ENCODE data around the gene CEP70. TPM values are rescaled to one million over a fixed set of nuclear protein-coding genes. Genes with fewer than 3 reads are reported as not detected.
"Not testable (repeated sequence)": the region's sequence is repeated elsewhere in the genome, so short reads cannot be mapped to it uniquely, and the experiment has no call there.

CEP70 gene
- 10 to 100 TPM; 34.0 to 48.1 (median 39.4) TPM for polyA plus RNA-seq (ENCODE audit: insufficient read length in 4 of 4)

- peak; percentile 87 to 91 (median 88) for DNase-seq (ENCODE audit: low read depth in 4 of 4, low spot score in 2 of 4)
Observed at GRCh38 chr3:138594150-138594934, at the start of gene CEP70. Gene CEP70 (minus strand): TSS chr3:138594260. CDS start chr3:138572927, 21,333 bp downstream.

GRCh38 chr3:138642927-138643253, 48.8 kb upstream of the CEP70 start:
- no peak for DNase-seq (ENCODE audit: low read depth in 4 of 4, low spot score in 2 of 4)

- no peak for DNase-seq (ENCODE audit: low read depth in 4 of 4, low spot score in 2 of 4)
Observed at GRCh38 chr3:138642226-138642926, 48.3 kb upstream of the CEP70 start.

- DNase-seq (ENCODE audit: low read depth in 4 of 4, low spot score in 2 of 4), result no peak
Observed at GRCh38 chr3:138640537-138640936, 46.5 kb upstream of the CEP70 start.

GRCh38 chr3:138638641-138639040, 44.6 kb upstream of the CEP70 start:
- DNase-seq (ENCODE audit: low read depth in 4 of 4, low spot score in 2 of 4), result no peak

GRCh38 chr3:138629526-138629925, 35.5 kb upstream of the CEP70 start:
- no peak for DNase-seq (ENCODE audit: low read depth in 4 of 4, low spot score in 2 of 4)

- no peak for DNase-seq (ENCODE audit: low read depth in 4 of 4, low spot score in 2 of 4)
Observed at GRCh38 chr3:138625707-138626365, 31.8 kb upstream of the CEP70 start.

- DNase-seq (ENCODE audit: low read depth in 4 of 4, low spot score in 2 of 4), result no peak
Observed at GRCh38 chr3:138624518-138624917, 30.5 kb upstream of the CEP70 start.

- DNase-seq (ENCODE audit: low read depth in 4 of 4, low spot score in 2 of 4), result no peak
Observed at GRCh38 chr3:138620431-138620830, 26.4 kb upstream of the CEP70 start.

GRCh38 chr3:138615462-138615861, 21.4 kb upstream of the CEP70 start:
- DNase-seq (ENCODE audit: low read depth in 4 of 4, low spot score in 2 of 4), result no peak

- DNase-seq (ENCODE audit: low read depth in 4 of 4, low spot score in 2 of 4), result no peak
Observed at GRCh38 chr3:138609898-138610266, 15.8 kb upstream of the CEP70 start.

GRCh38 chr3:138608322-138609135, 14.5 kb upstream of the CEP70 start, which contains the start of gene FAIM:
Gene FAIM (plus strand): TSS chr3:138608771. CDS start chr3:138619727, 10,956 bp downstream.
- DNase-seq (ENCODE audit: low read depth in 4 of 4, low spot score in 2 of 4), result peak; percentile 56 to 76 (median 64)

- not testable (repeated sequence) for DNase-seq (ENCODE audit: low read depth in 4 of 4, low spot score in 2 of 4)
Observed at GRCh38 chr3:138604106-138604595, 10.1 kb upstream of the CEP70 start.

GRCh38 chr3:138601661-138602060, 7.6 kb upstream of the CEP70 start:
- DNase-seq (ENCODE audit: low read depth in 4 of 4, low spot score in 2 of 4), result not testable (repeated sequence)

- no peak for DNase-seq (ENCODE audit: low read depth in 4 of 4, low spot score in 2 of 4)
Observed at GRCh38 chr3:138600100-138600745, 6.2 kb upstream of the CEP70 start.

- DNase-seq (ENCODE audit: low read depth in 4 of 4, low spot score in 2 of 4), result no peak
Observed at GRCh38 chr3:138598534-138598933, 4.5 kb upstream of the CEP70 start.

- DNase-seq (ENCODE audit: low read depth in 4 of 4, low spot score in 2 of 4), result not testable (repeated sequence)
Observed at GRCh38 chr3:138597186-138597976, 3.3 kb upstream of the CEP70 start.

- no peak for DNase-seq (ENCODE audit: low read depth in 4 of 4, low spot score in 2 of 4)
Observed at GRCh38 chr3:138594935-138595610, 1.0 kb upstream of the CEP70 start.
